Measurements from ENCODE around the gene ADCY3. TPM values are rescaled to one million over a fixed set of nuclear protein-coding genes. Genes with fewer than 3 reads are reported as not detected.

ADCY3 gene
- 10 to 100 TPM; 46.3 to 47.9 TPM for total RNA-seq

DNA sequence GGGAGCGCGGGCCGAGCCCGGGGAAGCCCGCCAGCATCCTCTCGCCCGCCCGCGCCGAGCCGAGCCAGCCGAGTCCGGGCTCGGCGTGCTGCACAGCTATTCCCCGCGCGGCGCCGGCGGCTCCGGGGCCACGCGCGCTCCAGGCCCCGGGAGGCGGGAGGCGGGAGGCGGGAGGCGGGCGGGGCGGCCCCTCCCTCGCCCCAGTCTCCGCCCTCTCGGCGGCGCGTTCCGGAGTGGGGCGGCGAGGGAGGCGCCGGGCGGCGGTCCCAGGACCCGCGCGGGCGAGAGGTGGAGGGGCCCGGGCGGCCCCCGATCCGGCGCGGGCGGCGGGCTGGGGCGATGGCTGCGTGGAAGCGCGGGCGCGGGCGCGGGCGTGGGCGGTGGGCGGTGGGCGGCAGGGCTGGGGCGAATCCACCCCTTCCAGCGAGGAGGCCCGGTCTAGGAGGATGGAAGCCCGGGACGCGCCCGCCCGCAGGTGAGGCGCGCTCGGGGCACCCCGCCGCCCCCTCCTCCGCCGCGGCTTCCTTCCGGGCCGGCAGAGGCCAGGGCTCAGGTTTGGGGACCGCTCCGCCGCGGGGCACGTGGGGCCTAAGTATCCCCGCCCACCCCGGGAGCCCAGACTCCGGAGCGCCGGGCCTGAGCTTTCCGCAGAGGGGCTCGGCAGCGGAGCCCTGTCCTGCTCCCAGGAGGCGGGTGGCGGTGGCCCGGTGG, at the start of gene ADCY3:
TSS of gene ADCY3 (minus strand) at position 140 of the 711 bp plus-strand sequence. CDS start 1,250 bp downstream, outside the sequence.
- intact Hi-C loops (cut with micrococcal nuclease), result no loop called here
- H3K4me1 Mint-ChIP-seq (ENCODE audit: low read depth), result peaks cover 33% of the 10 kb centered on the region
- peak within 1 kb of the TSS; percentile 89 for H3K4me3 Mint-ChIP-seq
- peak within 1 kb of the TSS; percentile 88 for H3K27ac Mint-ChIP-seq
- ATAC-seq, result peak; percentile 60
- ChIA-PET POLR2A (interaction anchor here (0.6 to 2.8 kb wide), 5 partner anchors 8 to 128 kb away, joined by 3 to 9 read pairs (median 3); partner anchors contain the start of genes CENPO and PTRHD1), CTCF (interaction anchor here (1.1 kb wide), 1 partner anchor 511 kb away, joined by 3 read pairs; no protein-coding TSS in a partner anchor)
- TF ChIP-seq, protein P1, sequence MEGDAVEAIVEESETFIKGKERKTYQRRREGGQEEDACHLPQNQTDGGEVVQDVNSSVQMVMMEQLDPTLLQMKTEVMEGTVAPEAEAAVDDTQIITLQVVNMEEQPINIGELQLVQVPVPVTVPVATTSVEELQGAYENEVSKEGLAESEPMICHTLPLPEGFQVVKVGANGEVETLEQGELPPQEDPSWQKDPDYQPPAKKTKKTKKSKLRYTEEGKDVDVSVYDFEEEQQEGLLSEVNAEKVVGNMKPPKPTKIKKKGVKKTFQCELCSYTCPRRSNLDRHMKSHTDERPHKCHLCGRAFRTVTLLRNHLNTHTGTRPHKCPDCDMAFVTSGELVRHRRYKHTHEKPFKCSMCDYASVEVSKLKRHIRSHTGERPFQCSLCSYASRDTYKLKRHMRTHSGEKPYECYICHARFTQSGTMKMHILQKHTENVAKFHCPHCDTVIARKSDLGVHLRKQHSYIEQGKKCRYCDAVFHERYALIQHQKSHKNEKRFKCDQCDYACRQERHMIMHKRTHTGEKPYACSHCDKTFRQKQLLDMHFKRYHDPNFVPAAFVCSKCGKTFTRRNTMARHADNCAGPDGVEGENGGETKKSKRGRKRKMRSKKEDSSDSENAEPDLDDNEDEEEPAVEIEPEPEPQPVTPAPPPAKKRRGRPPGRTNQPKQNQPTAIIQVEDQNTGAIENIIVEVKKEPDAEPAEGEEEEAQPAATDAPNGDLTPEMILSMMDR (IDR thresholded peaks at IDR 0.05), result no peak
- peak; percentile 78 for DNase-seq
- H3K27me3 Mint-ChIP-seq, result no peaks in the 10 kb centered on the region
- no peaks in the 10 kb centered on the region for H3K9me3 Mint-ChIP-seq
- peaks cover 20% of the 10 kb centered on the region for H3K36me3 Mint-ChIP-seq (ENCODE audit: low read depth)

DNA sequence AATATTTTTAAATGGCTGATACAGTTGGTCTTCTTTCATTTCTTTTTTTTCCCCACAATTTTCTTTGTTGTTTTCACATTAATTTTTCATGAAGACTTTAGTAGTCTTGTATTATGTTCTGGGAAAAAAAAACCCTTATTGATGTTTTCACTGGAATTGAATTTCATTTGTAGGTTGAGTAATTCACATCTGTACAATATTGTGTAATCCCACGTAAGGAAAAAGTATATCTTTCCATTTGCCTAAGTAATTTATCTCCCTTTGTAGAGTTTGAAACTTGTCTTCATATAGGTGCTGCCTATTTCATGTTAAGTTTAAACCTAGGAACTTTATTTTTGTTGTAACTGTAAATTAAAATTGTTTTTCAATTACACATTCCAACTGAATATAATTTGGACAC, 49.7 kb upstream of the ADCY3 start:
- intact Hi-C loops (cut with micrococcal nuclease), result loop anchor here (10.0 kb wide), 1 partner anchor 225 kb away; no protein-coding TSS in a partner anchor
- H3K27ac Mint-ChIP-seq, result no peak overlapping the region
- no peak for ATAC-seq
- peaks cover 15% of the 10 kb centered on the region for H3K36me3 Mint-ChIP-seq (ENCODE audit: low read depth)
- H3K27me3 Mint-ChIP-seq, result no peaks in the 10 kb centered on the region
- TF ChIP-seq, protein P1 (IDR thresholded peaks at IDR 0.05), result no peak
- POLR2A ChIA-PET, result no interaction called here
- H3K4me3 Mint-ChIP-seq, result no peak overlapping the region
- H3K4me1 Mint-ChIP-seq (ENCODE audit: low read depth), result peaks cover 13% of the 10 kb centered on the region
- CTCF ChIA-PET, result no interaction called here
- no peak for DNase-seq
- no peaks in the 10 kb centered on the region for H3K9me3 Mint-ChIP-seq

DNA sequence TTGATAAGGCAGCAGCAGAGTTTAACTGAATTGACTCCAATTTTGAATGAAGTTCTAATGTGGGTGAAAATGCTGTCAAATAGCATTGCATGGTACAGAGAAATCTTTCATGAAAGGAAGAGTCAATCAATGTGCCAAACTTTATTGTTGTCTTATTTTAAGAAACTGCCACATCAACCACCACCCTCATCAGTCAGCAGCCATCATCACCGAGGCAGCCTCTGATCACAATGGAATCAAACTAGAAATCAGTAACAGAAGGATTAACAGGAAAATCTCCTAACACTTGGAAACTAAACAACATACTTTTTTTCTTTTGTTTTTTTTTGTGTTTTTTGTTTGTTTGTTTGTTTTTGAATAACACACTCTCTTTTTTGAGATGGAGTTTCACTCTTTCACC, 41.9 kb upstream of the ADCY3 start:
- ATAC-seq (no peak), DNase-seq (no peak)
- Mint-ChIP-seq H3K27me3 (no peaks in the 10 kb centered on the region), H3K4me1 (ENCODE audit: low read depth) (peaks cover 7% of the 10 kb centered on the region), H3K4me3 (no peak overlapping the region), H3K36me3 (ENCODE audit: low read depth) (peaks cover 55% of the 10 kb centered on the region), H3K27ac (no peak overlapping the region), H3K9me3 (no peaks in the 10 kb centered on the region)
- TF ChIP-seq, protein P1 (IDR thresholded peaks at IDR 0.05), result no peak
- intact Hi-C loops (cut with micrococcal nuclease), result no loop called here
- ChIA-PET POLR2A (no interaction called here), CTCF (no interaction called here)

DNA sequence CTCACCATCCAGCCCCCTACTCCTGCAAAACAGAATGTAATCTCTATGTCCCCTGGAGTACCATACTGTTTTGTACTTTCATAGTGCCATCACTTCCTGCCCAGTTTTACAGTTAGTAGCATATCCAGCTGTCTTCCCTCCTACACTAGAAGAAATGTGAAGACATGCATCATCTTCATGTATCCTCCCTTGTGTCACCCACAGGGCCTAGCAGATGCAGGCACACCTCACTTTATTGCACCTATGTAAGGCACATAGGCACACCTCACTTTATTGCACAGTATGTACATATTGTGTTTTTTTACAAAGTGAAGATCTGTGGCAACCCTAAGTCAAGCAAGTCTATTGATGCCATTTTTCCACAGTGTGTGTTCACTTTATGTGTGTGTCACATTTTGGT, 39.7 kb upstream of the ADCY3 start:
- Mint-ChIP-seq H3K4me3 (no peak overlapping the region), H3K27me3 (no peaks in the 10 kb centered on the region), H3K4me1 (ENCODE audit: low read depth) (peaks cover 7% of the 10 kb centered on the region), H3K27ac (peak overlapping the region; percentile 0), H3K9me3 (peaks cover 6% of the 10 kb centered on the region), H3K36me3 (ENCODE audit: low read depth) (peaks cover 65% of the 10 kb centered on the region)
- ChIA-PET POLR2A (no interaction called here), CTCF (interaction anchor here (1.0 kb wide), 1 partner anchor 14 kb away, joined by 3 read pairs; no protein-coding TSS in a partner anchor)
- ATAC-seq (no peak), DNase-seq (no peak)
- TF ChIP-seq, protein P1 (IDR thresholded peaks at IDR 0.05), result no peak
- intact Hi-C loops (cut with micrococcal nuclease), result no loop called here

DNA sequence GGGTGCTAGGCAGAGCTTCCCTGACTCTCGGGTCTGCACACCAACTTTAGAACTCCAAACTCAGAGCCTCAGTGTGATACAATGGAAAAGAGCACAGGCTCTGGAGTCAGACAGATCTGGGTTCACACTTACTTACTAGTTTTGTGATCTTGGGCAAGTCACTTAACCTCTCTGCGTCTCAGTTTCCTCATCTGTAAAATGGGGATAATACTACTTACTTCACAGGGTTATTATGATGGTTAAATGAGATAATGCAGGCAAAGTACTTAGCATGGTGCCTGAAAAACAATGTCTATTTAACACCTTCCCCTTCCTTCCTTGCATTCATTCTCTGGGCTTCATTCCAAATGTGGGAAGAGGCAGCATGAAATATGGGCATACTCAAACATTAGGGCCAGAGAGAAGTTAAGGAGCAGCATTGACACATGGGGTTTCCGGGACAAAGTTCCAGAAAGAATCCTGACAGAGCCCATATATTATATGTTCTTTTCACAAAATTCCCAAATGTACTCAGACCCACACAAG, 38.4 kb upstream of the ADCY3 start:
- DNase-seq (no peak), ATAC-seq (no peak)
- Mint-ChIP-seq H3K27me3 (no peaks in the 10 kb centered on the region), H3K4me3 (no peak overlapping the region), H3K27ac (no peak overlapping the region), H3K4me1 (ENCODE audit: low read depth) (peaks cover 7% of the 10 kb centered on the region), H3K9me3 (peaks cover 6% of the 10 kb centered on the region), H3K36me3 (ENCODE audit: low read depth) (peaks cover 71% of the 10 kb centered on the region)
- CTCF ChIA-PET, result interaction anchor here (1.0 to 1.3 kb wide), 2 partner anchors 12 to 17 kb away, joined by 3 to 4 read pairs; no protein-coding TSS in a partner anchor
- intact Hi-C loops (cut with micrococcal nuclease), result no loop called here
- TF ChIP-seq, protein P1 (IDR thresholded peaks at IDR 0.05), result no peak
- POLR2A ChIA-PET, result no interaction called here
